GM19397 (cell line): Measurements from ENCODE around the gene TUBA4A.
"Not testable (repeated sequence)": the region's sequence is repeated elsewhere in the genome, so short reads cannot be mapped to it uniquely, and the experiment has no call there.

ENCODE experiments used
- ATAC-seq: cut with Tn5 transposase; IDR thresholded peaks from one replicate; pipeline ENCODE4 v1.9.1; 2021; ENCODE audit warnings: mild to moderate bottlenecking, moderate library complexity; ENCODE audit not compliant: unreplicated experiment

TUBA4A gene

GRCh38 chr2:219269362-219270054, 15.8 kb upstream of the TUBA4A start:
- no peak for ATAC-seq

- ATAC-seq, result no peak
Observed at GRCh38 chr2:219268294-219268693, 14.6 kb upstream of the TUBA4A start.

- no peak for ATAC-seq
Observed at GRCh38 chr2:219266886-219267285, 13.2 kb upstream of the TUBA4A start.

- no peak for ATAC-seq
Observed at GRCh38 chr2:219266232-219266631, 12.5 kb upstream of the TUBA4A start.

GRCh38 chr2:219261024-219261855, 7.5 kb upstream of the TUBA4A start:
- ATAC-seq, result no peak

GRCh38 chr2:219258942-219259341, 5.2 kb upstream of the TUBA4A start:
- ATAC-seq, result not testable (repeated sequence)

GRCh38 chr2:219254590-219255201, 978 bp upstream of the TUBA4A start:
- peak; percentile 15 for ATAC-seq

GRCh38 chr2:219252900-219253752, 592 bp downstream of the TUBA4A start, which contains the start of gene TUBA4B:
Gene TUBA4B (plus strand): TSS chr2:219253243. CDS start chr2:219253408, 165 bp downstream.
- peak; percentile 4 for ATAC-seq

- no peak for ATAC-seq
Observed at GRCh38 chr2:219252570-219252899, 1.2 kb downstream of the TUBA4A start.

GRCh38 chr2:219252084-219252483, 1.6 kb downstream of the TUBA4A start:
- no peak for ATAC-seq

GRCh38 chr2:219251656-219252055, 2.1 kb downstream of the TUBA4A start:
- no peak for ATAC-seq

- ATAC-seq, result no peak
Observed at GRCh38 chr2:219250049-219250781, 3.5 kb downstream of the TUBA4A start.

GRCh38 chr2:219249203-219249980, 4.3 kb downstream of the TUBA4A start:
- ATAC-seq, result peak; percentile 37

- no peak for ATAC-seq
Observed at GRCh38 chr2:219248845-219249202, 4.9 kb downstream of the TUBA4A start.

GRCh38 chr2:219247678-219248642, 5.8 kb downstream of the TUBA4A start:
- no peak for ATAC-seq

- ATAC-seq, result no peak
Observed at GRCh38 chr2:219246559-219246958, 7.2 kb downstream of the TUBA4A start.

- ATAC-seq, result no peak
Observed at GRCh38 chr2:219245899-219246230, 7.9 kb downstream of the TUBA4A start.

GRCh38 chr2:219245148-219245898, 8.4 kb downstream of the TUBA4A start, which contains the start of the genes GLB1L and STK16:
Gene GLB1L (minus strand): TSS chr2:219245444. CDS start chr2:219243573, 1,871 bp downstream.
Gene STK16 (plus strand): TSS chr2:219245479. CDS start chr2:219246000, 521 bp downstream.
- ATAC-seq, result peak; percentile 65
